Measurements from ENCODE around the gene CADPS2.

- TF ChIP-seq CTCF (conservative IDR thresholded peaks at IDR 0.05; ENCODE audit: low read length) (no peak), EZH2phosphoT487 (IDR thresholded peaks at IDR 0.05; ENCODE audit: borderline replicate concordance, low read depth, low read length) (no peak)
These were observed 135.9 kb downstream of the CADPS2 start for GRCh38 chr7:122750389-122750788.
